NCI-H1048 (cell line): ENCODE measurements around the gene PRKN.

Experiments
- DNase-seq: peaks from one replicate; lab custom pipeline; 2025; lab: John Stamatoyannopoulos, UW

Gene PRKN

GRCh38 chr6:162179196-162179951 lies 548.2 kb downstream of the PRKN start:
- no peak for DNase-seq

- no peak for DNase-seq
These were observed 548.9 kb downstream of the PRKN start for GRCh38 chr6:162178666-162179065.

DNA sequence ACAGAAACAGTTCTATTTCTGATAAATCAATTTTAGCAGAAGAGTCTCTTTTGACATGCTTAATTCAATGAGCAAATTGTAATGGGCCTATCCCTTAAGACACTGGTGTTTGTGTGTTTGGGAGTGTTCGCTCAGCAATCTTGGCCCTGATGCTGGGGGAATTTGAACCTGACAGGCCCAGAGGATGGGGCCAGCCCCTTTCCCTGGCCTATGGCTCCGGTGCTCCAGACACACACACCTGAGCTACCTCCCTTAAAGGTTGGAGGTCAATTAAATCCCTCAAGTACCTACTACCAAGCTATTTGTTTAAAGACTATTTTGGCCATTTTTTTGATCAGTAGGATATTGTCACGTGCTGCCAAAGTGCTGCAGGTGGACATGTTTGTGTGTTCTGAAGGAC lies 549.3 kb downstream of the PRKN start:
- DNase-seq = no peak

GRCh38 chr6:162177746-162178145 lies 549.8 kb downstream of the PRKN start:
- DNase-seq = no peak

DNA sequence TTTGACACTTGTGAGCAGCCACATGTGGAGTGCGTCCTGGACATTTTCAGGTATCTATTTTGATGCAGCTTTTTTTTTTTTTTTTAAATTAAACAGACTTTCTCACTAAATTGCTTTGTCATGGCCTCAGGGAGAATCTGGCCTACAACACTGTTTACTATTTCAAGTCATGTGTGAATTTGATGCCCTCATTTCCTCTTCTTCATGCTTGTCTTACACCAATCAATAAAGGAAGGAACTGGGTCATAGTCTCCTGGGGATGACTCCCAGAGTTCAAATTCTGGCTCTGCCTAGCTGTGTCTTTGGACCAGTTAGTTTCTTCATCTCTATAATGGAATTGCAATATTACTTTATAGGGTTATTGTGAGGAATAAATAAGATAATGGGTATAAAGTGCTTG lies 554.1 kb downstream of the PRKN start:
- no peak for DNase-seq

- DNase-seq = no peak
These were observed 562.1 kb downstream of the PRKN start for GRCh38 chr6:162165479-162165878.

GRCh38 chr6:162157167-162157870 lies 570.2 kb downstream of the PRKN start:
- DNase-seq = no peak

DNA sequence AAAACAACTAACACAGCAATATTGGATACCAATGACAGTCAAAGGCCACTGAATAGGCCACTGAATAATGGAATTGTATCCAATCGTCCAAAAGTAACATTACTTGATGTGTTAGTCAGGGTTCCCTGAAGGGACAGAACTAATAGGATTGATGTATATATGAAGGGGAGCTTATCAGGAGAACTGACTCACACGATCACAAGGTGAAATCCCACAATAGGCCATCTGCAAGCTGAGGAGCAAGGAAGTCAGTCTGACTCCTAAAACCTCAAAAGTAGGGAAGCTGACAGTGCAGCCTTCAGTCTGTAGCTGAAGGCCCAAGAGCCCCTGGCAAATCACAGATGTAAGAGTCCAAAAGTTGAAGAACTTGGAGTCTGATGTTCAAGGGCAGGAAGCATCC lies 571.4 kb downstream of the PRKN start:
- no peak for DNase-seq

DNA sequence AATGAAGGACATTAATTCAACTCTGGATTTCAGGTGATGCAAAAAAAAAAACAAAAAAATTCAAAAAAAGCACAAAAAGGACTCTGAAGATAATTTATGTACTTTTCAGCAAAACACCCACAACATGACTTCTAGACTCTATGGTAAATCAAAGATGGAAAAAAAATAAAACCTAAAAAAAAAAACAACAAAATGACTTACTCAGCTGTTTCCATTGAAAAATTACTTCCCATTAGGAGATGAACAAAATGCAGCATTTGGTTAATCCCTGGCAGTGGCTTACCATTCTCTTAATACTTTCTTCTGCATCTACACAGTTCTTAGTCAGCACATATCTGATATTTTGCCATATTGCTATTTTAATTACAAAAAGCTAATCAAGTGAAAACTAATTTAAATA lies 572.6 kb downstream of the PRKN start:
- no peak for DNase-seq

GRCh38 chr6:162154001-162154400 lies 573.6 kb downstream of the PRKN start:
- DNase-seq = no peak

DNA sequence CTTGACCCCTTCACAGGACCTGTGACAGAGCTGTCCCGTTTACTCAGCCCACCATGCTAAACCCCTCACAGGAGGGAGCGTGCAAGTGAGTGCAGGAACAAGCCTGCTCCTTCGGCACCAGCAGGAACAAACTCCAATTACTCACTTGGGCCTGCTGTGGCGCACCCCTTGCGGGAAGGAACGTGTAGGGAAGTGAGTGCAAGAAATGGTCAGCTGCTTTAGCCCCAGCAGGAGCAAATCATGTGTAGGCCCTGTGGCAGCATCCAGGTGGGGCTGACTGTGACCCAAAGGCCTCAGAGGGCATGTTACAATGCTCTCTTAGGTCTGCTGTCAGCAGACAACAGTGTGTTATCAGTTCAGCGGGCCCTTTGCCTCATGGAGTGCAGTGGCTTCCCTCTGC lies 574.4 kb downstream of the PRKN start:
- no peak for DNase-seq

DNA sequence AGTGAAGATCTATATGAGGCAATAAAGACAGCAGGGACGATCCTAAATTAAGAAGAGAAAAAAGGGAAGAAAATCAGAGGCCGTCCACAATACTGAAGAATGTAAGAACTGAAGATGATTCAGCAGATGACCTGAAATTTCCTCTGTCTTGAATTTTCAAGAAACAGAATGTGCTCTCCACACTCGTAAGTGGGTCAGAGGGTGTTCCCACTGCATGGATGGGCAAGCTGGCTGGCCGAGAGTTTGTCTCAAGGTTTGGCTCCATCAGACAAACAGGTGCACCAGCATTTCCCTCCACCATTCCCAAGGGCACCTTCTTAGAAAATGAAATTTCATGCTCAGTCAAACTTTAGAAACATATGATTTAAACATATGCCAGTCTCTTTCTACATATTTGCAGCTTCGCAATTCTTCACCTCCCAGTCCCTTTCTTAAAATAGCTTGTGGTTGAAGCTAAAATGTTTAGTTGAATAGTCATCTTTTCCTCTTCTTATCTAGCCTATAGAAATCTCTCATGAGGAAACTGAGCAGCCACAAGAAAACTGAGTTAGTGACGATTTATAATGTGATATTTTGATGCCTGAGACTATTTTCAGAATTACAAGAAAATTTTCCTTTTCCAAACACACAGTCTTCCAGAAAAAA lies 576.4 kb downstream of the PRKN start:
- DNase-seq = no peak

DNA sequence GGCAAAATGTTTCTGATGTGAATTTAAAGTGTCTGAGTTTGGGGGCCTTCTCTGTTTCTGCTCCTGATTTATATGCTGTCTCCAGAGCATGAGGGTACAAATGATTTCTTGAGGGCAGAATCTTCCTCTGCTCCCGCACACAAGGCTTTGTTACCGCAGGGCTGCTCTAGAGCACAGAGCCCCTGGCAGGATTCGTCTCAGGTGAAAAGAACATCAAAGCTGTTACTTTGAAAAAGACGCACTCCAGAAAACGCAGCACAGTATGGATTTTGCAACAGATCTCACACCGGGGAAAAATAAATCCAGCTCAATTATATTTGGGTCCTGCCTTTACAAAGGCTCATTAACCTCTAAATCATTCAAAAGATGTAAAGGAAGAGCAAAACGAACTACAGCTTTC lies 577.3 kb downstream of the PRKN start:
- no peak for DNase-seq

DNA sequence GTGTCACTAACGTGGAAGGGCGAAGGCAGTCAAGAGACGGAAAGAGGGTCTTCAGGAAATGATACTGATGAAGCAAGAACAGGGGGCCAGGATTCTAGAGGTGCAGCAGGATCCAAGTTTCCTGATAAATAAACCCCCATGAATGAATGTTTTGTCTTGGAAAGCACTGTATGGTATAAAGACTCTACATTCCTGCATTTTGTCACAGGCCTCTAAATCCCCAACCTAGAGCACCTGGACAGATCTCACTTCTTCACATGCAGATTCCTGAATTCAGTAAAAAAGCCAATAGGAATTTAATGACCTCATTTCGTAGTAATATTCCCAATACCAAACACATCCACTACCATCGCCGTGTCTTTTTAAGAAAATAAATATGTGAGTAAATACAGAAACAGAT lies 577.8 kb downstream of the PRKN start:
- DNase-seq = no peak

GRCh38 chr6:162147805-162148204 lies 579.8 kb downstream of the PRKN start:
- no peak for DNase-seq

GRCh38 chr6:162147281-162147680 lies 580.3 kb downstream of the PRKN start:
- DNase-seq = no peak

DNA sequence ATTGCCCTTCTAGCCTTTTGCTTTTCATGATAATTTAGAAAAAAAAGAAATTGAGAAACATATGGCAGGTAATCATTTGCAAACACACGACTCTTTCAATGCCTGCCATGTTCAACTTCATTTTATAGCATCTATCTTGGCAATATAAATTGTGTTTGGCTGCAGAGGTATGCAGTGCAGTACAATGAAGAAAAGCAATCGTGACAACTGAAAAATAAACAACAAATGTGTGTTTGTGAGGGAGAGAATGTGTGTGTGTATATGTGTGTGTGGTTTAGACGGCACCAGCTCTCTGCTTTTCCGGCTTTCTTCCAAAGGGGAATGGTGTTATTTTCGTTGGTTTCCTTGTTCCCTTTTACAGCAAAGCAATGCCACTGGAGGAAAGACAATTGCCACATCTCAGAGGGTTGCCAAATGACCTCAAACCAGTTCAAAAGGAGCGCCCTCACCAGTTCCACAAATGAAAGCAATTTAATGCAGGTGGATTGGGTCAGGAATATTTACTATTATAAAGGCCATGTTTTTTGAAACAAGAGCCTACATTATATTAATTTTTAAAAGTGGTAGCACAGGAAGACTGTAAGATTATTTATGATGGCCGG lies 587.2 kb downstream of the PRKN start:
- no peak for DNase-seq

GRCh38 chr6:162125659-162126058 lies 601.9 kb downstream of the PRKN start:
- DNase-seq = no peak

DNA sequence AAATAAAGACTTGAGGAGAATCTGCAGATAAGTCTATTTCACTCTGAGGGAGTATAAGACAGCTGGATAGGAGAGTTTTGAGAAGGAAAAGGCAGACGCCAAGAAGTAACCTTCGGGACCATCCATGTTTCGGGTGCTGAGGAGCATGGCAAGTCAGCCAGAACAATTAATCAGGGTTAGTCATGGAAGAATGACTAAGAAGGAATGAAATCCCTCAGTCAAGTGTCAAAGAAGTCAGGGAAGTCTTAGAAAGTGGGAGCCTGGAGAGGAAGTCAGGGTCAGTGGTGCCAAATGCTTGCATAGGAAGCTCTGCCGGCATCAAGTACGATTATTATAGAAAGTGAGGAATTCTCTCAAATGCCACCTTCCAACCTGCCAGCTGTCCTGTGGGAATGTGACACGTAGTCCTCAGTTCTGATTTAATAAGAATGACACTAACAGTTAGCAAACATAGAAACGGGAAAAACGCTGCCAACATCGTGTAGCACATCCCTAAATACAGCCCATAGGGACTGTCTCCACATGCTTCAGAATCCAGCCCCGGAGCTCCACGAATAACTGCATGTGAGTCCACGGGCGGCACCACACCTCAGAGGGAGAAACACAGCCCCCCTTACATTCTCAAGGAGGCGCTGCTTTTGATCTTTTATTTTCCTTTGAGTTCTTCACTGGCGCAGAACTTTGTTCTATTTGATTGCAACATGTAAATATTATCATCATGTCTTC lies 602.7 kb downstream of the PRKN start:
- DNase-seq = no peak

GRCh38 chr6:162123797-162124196 lies 603.8 kb downstream of the PRKN start:
- DNase-seq = no peak

DNA sequence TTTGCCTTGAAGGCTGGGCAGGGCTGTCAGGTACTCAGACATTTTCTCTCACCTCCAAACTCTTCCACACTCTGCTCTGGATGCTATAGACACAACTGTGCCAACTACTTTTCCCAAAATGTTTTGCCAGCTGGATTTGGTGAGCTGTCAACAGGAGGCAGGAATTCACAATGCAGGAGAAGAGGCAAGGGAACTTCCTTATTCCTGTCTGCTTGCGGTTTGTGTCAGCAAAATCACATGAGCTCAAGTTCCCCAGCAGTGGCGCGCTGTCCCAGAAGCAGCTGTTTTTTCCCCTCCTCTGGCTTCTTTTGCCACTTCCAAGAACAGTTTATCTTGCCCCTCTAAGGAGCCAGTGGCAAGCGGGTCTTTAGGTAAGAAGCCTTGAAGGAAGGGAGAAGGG lies 608.2 kb downstream of the PRKN start:
- DNase-seq = no peak

- no peak for DNase-seq
These were observed 608.9 kb downstream of the PRKN start for GRCh38 chr6:162118706-162119105.
